ENCODE results near the gene UBE4B.

- no peak for TF ChIP-seq CTCF (IDR thresholded peaks at IDR 0.05)
- no peak for TF ChIP-seq E2F1 (CRISPR knock-in tag; IDR thresholded peaks at IDR 0.05)
- no peak for TF ChIP-seq E2F5 (CRISPR knock-in tag; IDR thresholded peaks at IDR 0.05)
- TF ChIP-seq ATF3 (CRISPR knock-in tag; conservative IDR thresholded peaks at IDR 0.05), result no peak
- TF ChIP-seq PRRX2 (CRISPR knock-in tag; IDR thresholded peaks at IDR 0.05), result no peak
- no peak for TF ChIP-seq NFE2L1 (CRISPR knock-in tag; IDR thresholded peaks at IDR 0.05)
Measured at GRCh38 chr1:10059342-10059718, 26.6 kb downstream of the UBE4B start.

Data from WTC11 (cell line).